ENCODE measurements around the gene OAS2. TPM values are rescaled to one million over a fixed set of nuclear protein-coding genes. Genes with fewer than 3 reads are reported as not detected.
A peak's percentile ranks its signal among the peaks of the same experiment; 100 is the strongest.
"Not testable (repeated sequence)": the region's sequence is repeated elsewhere in the genome, so short reads cannot be mapped to it uniquely, and the experiment has no call there.

The OAS2 gene
- total RNA-seq, 2 experiments from 2014 or later: 122 TPM

DNA sequence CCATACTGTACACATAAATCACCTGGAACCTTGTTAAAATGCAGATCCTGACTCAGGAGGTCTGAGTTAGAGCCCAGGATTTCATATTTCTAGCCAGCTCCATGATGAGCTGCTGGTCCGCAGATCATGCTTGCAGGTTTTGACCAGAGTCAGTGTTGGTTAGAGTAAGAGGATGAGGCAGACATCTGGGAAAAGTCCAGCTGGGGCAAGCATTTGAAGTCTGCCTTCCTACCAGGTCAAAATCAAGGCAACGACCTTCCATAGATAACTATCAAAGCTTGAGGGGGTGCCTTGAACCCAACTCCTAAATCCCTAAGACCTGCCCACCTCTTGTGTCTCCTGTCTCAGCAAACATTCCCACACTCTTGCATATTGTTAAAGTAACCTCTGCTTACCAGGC is 9.2 kb downstream of the OAS2 start:
- H3K4me3 Mint-ChIP-seq: no peak overlapping the region
- peaks cover 34% of the 10 kb centered on the region for H3K9me3 Mint-ChIP-seq
- peak overlapping the region; percentile 83 for H3K27ac Mint-ChIP-seq
- DNase-seq: no peak
- H3K4me1 Mint-ChIP-seq: peaks cover 49% of the 10 kb centered on the region
- H3K36me3 Mint-ChIP-seq: peaks cover 91% of the 10 kb centered on the region
- H3K27me3 Mint-ChIP-seq: no peaks in the 10 kb centered on the region

DNA sequence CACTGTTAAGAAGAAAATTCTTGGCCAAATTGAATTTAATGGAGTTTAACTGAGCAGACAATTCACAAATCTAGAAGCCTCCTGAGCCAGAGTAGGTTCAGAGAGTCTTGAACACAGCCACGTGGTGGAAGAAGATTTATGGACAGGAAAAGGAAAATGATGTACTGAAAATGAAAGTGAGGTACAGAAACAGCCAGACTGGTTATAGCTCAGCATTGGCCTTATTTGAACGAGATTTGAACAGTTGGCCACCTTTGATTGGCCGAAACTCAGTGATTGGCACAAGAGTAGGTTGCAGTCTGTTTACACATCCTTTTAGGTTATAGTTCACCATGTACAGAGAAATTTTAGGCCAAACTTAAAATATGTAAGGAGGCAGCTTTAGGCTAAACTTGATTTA is 9.9 kb downstream of the OAS2 start:
- Mint-ChIP-seq H3K9me3 (peaks cover 35% of the 10 kb centered on the region), H3K4me1 (peaks cover 50% of the 10 kb centered on the region), H3K27ac (peak overlapping the region; percentile 83), H3K27me3 (no peaks in the 10 kb centered on the region), H3K4me3 (no peak overlapping the region), H3K36me3 (peaks cover 88% of the 10 kb centered on the region)
- peak; percentile 11 for DNase-seq

GRCh38 chr12:112988823-112989385 is 10.6 kb downstream of the OAS2 start:
- peaks cover 45% of the 10 kb centered on the region for H3K4me1 Mint-ChIP-seq

GRCh38 chr12:112989806-112990205 is 11.5 kb downstream of the OAS2 start:
- Mint-ChIP-seq H3K4me3 (no peak overlapping the region), H3K27me3 (no peaks in the 10 kb centered on the region), H3K9me3 (peaks cover 21% of the 10 kb centered on the region), H3K27ac (no peak overlapping the region), H3K36me3 (peaks cover 82% of the 10 kb centered on the region), H3K4me1 (peaks cover 38% of the 10 kb centered on the region)
- no peak for DNase-seq

More at GRCh38 chr12:112988823-112989385, 10.6 kb downstream of the OAS2 start:
- Mint-ChIP-seq H3K36me3 (peaks cover 88% of the 10 kb centered on the region), H3K27ac (peak overlapping the region; percentile 83), H3K9me3 (peaks cover 29% of the 10 kb centered on the region)
- not testable (repeated sequence) for H3K4me3 Mint-ChIP-seq, H3K27me3 Mint-ChIP-seq, DNase-seq

- peaks cover 14% of the 10 kb centered on the region for H3K9me3 Mint-ChIP-seq
Observed at GRCh38 chr12:112992541-112993398, 14.5 kb downstream of the OAS2 start.

GRCh38 chr12:112995008-112995407 is 16.7 kb downstream of the OAS2 start:
- peaks cover 5% of the 10 kb centered on the region for H3K4me1 Mint-ChIP-seq
- H3K36me3 Mint-ChIP-seq: peaks cover 75% of the 10 kb centered on the region
- H3K4me3 Mint-ChIP-seq: no peak overlapping the region
- peaks cover 2% of the 10 kb centered on the region for H3K9me3 Mint-ChIP-seq
- no peaks in the 10 kb centered on the region for H3K27me3 Mint-ChIP-seq
- no peak for DNase-seq
- H3K27ac Mint-ChIP-seq: no peak overlapping the region

More at GRCh38 chr12:112992541-112993398, 14.5 kb downstream of the OAS2 start:
- H3K4me3 Mint-ChIP-seq: no peak overlapping the region
- peaks cover 20% of the 10 kb centered on the region for H3K4me1 Mint-ChIP-seq
- H3K27ac Mint-ChIP-seq: no peak overlapping the region
- peak; percentile 52 for DNase-seq
- H3K27me3 Mint-ChIP-seq: no peaks in the 10 kb centered on the region
- H3K36me3 Mint-ChIP-seq: peaks cover 80% of the 10 kb centered on the region

GRCh38 chr12:112996501-112996900 is 18.2 kb downstream of the OAS2 start:
- H3K27me3 Mint-ChIP-seq: no peaks in the 10 kb centered on the region
- no peak overlapping the region for H3K4me3 Mint-ChIP-seq
- H3K4me1 Mint-ChIP-seq: peaks cover 5% of the 10 kb centered on the region
- DNase-seq: no peak
- no peak overlapping the region for H3K27ac Mint-ChIP-seq
- H3K9me3 Mint-ChIP-seq: peaks cover 1% of the 10 kb centered on the region
- H3K36me3 Mint-ChIP-seq: peaks cover 70% of the 10 kb centered on the region

DNA sequence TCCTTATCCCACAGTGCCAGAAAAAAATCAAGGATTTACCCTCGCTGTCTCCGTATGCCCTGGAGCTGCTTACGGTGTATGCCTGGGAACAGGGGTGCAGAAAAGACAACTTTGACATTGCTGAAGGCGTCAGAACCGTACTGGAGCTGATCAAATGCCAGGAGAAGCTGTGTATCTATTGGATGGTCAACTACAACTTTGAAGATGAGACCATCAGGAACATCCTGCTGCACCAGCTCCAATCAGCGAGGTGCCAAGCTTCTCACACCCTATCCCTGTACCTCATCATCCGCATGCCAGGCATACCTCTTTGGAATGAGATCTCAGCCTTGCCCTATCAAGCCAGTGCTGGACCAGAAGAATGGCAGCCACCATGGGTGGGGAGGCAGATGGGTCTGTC is 19.2 kb downstream of the OAS2 start:
- Mint-ChIP-seq H3K4me3 (no peak overlapping the region), H3K9me3 (peaks cover 1% of the 10 kb centered on the region), H3K27ac (no peak overlapping the region), H3K4me1 (peaks cover 4% of the 10 kb centered on the region), H3K36me3 (peaks cover 60% of the 10 kb centered on the region), H3K27me3 (no peaks in the 10 kb centered on the region)
- no peak for DNase-seq

GRCh38 chr12:112998987-112999767 is 20.9 kb downstream of the OAS2 start:
- no peaks in the 10 kb centered on the region for H3K4me1 Mint-ChIP-seq
- no peaks in the 10 kb centered on the region for H3K9me3 Mint-ChIP-seq
- no peak for DNase-seq
- H3K4me3 Mint-ChIP-seq: no peak overlapping the region
- no peaks in the 10 kb centered on the region for H3K27me3 Mint-ChIP-seq
- no peak overlapping the region for H3K27ac Mint-ChIP-seq
- H3K36me3 Mint-ChIP-seq: peaks cover 50% of the 10 kb centered on the region

DNA sequence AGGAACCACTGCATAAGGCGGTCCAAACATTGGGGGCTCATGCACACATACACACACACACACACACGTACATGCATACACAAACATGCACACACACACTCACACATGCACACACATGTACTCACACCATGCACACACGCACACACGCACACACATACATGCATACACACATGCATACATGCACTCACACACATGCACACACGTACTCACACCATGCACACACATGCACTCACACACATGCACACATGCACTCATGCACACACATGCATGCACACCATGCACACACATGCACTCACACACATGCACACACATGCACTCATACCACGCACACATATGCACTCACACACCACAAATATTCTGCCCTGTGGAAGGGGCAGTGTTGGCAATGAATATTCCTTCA is 22.1 kb downstream of the OAS2 start:
- H3K27ac Mint-ChIP-seq: no peak overlapping the region
- peaks cover 50% of the 10 kb centered on the region for H3K36me3 Mint-ChIP-seq
- H3K27me3 Mint-ChIP-seq: no peaks in the 10 kb centered on the region
- H3K4me1 Mint-ChIP-seq: no peaks in the 10 kb centered on the region
- no peak overlapping the region for H3K4me3 Mint-ChIP-seq
- no peaks in the 10 kb centered on the region for H3K9me3 Mint-ChIP-seq
- DNase-seq: no peak

GRCh38 chr12:113002155-113002554 is 23.8 kb downstream of the OAS2 start:
- H3K27me3 Mint-ChIP-seq: no peaks in the 10 kb centered on the region
- no peak overlapping the region for H3K4me3 Mint-ChIP-seq
- no peak for DNase-seq
- H3K9me3 Mint-ChIP-seq: no peaks in the 10 kb centered on the region
- H3K4me1 Mint-ChIP-seq: no peaks in the 10 kb centered on the region
- no peak overlapping the region for H3K27ac Mint-ChIP-seq
- peaks cover 45% of the 10 kb centered on the region for H3K36me3 Mint-ChIP-seq

GRCh38 chr12:113002676-113003075 is 24.4 kb downstream of the OAS2 start:
- H3K4me1 Mint-ChIP-seq: no peaks in the 10 kb centered on the region
- H3K9me3 Mint-ChIP-seq: no peaks in the 10 kb centered on the region
- no peak for DNase-seq
- no peak overlapping the region for H3K4me3 Mint-ChIP-seq
- no peaks in the 10 kb centered on the region for H3K27me3 Mint-ChIP-seq
- no peak overlapping the region for H3K27ac Mint-ChIP-seq
- H3K36me3 Mint-ChIP-seq: peaks cover 44% of the 10 kb centered on the region

- peaks cover 41% of the 10 kb centered on the region for H3K36me3 Mint-ChIP-seq
- no peaks in the 10 kb centered on the region for H3K9me3 Mint-ChIP-seq
- DNase-seq: no peak
- H3K27me3 Mint-ChIP-seq: no peaks in the 10 kb centered on the region
- no peak overlapping the region for H3K27ac Mint-ChIP-seq
- no peaks in the 10 kb centered on the region for H3K4me1 Mint-ChIP-seq
- H3K4me3 Mint-ChIP-seq: no peak overlapping the region
Observed at GRCh38 chr12:113003636-113004035, 25.3 kb downstream of the OAS2 start.

DNA sequence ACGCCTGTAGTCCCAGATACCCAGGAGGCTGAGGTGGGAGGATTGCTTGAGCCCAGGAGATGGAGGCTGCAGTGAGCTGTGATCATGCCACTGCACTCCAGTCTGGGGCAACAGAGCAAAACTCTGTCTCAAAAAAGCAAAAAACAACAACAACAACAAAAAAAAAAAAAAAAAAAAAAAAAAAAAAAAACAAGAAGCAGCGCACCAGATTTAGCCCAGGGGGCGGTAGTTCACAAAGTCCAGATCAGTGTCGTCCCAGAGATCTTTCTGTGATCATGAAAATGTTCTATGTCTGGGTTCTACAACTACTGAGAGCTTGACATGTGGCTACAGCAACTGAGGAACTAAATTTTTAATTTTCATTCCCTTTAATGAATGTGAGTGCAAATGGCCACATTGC is 27.4 kb downstream of the OAS2 start:
- Mint-ChIP-seq H3K27ac (no peak overlapping the region), H3K4me3 (no peak overlapping the region)

DNA sequence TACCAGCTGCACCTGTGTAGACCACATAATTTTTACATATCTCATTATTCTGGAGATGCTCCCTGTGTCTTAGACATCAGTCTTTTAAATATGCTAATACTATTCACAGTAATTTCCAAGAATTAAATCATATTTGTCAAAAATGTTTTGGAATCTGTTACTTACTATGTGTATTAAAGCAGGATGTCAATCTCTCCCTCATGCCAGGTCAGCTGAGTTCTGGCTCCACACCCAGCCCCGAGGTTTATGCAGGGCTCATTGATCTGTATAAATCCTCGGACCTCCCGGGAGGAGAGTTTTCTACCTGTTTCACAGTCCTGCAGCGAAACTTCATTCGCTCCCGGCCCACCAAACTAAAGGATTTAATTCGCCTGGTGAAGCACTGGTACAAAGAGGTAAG is 27.9 kb downstream of the OAS2 start:
- Mint-ChIP-seq H3K27ac (no peak overlapping the region), H3K27me3 (no peaks in the 10 kb centered on the region), H3K36me3 (peaks cover 50% of the 10 kb centered on the region), H3K9me3 (peaks cover 11% of the 10 kb centered on the region), H3K4me1 (no peaks in the 10 kb centered on the region), H3K4me3 (no peak overlapping the region)
- DNase-seq: no peak

More for the DNA sequence above, 27.4 kb downstream of the OAS2 start:
- H3K27me3 Mint-ChIP-seq: no peaks in the 10 kb centered on the region
- H3K9me3 Mint-ChIP-seq: peaks cover 9% of the 10 kb centered on the region
- no peak for DNase-seq
- no peaks in the 10 kb centered on the region for H3K4me1 Mint-ChIP-seq
- peaks cover 46% of the 10 kb centered on the region for H3K36me3 Mint-ChIP-seq
